HepG2 (cell line): ENCODE data around the gene A4GNT. TPM values are rescaled to one million over a fixed set of nuclear protein-coding genes. Genes with fewer than 3 reads are reported as not detected.

Experiments used
- AGO2 ChIP-seq: fragments of 200-400 bp; formaldehyde crosslinking; optimal IDR thresholded peaks from 2 replicates; pipeline ENCODE3; 2017; ENCODE audit warnings: mild to moderate bottlenecking, low read depth, low read length, moderate library complexity
- ARNT ChIP-seq: fragments of 450-650 bp; IDR thresholded peaks from 2 replicates; pipeline ENCODE4 v1.6.1; 2017
- GATA4 ChIP-seq: sonication (generic); IDR thresholded peaks from 2 replicates; pipeline ENCODE4 v1.6.1; 2016; ENCODE audit warnings: antibody characterized with exemption, low read depth, borderline replicate concordance
- GATAD1 ChIP-seq: IDR thresholded peaks from 2 replicates; pipeline ENCODE4 v1.6.1; 2016; ENCODE audit warnings: missing genetic modification reagents, missing compliant biosample characterization
- HDAC2 ChIP-seq: sonication (generic); formaldehyde crosslinking; IDR thresholded peaks from 2 replicates; pipeline ENCODE4 v1.4.0; 2020; ENCODE audit warnings: missing genetic modification reagents
- IRX3 ChIP-seq: sonication (generic); formaldehyde crosslinking; IDR thresholded peaks from 2 replicates; pipeline ENCODE4 v1.8.1; 2023; ENCODE audit warnings: mild to moderate bottlenecking, low read depth, missing genetic modification reagents, borderline replicate concordance
- KMT2A ChIP-seq: sonication (generic); formaldehyde crosslinking; IDR thresholded peaks from 2 replicates; pipeline ENCODE4 v1.4.0; 2020; ENCODE audit warnings: missing genetic modification reagents
- MATR3 ChIP-seq: sonication (generic); formaldehyde crosslinking; IDR thresholded peaks from 2 replicates; pipeline ENCODE4 v1.4.0; 2020; ENCODE audit warnings: missing genetic modification reagents
- MIER2 ChIP-seq: IDR thresholded peaks from 2 replicates; pipeline ENCODE4 v1.6.1; 2016; ENCODE audit warnings: missing biosample characterization, missing genetic modification reagents
- RXRB ChIP-seq: IDR thresholded peaks from 2 replicates; pipeline ENCODE4 v1.6.1; 2016; ENCODE audit warnings: borderline replicate concordance, missing genetic modification reagents, missing compliant biosample characterization
- SKIL ChIP-seq: sonication (generic); formaldehyde crosslinking; IDR thresholded peaks from 2 replicates; pipeline ENCODE4 v1.8.0; 2022; ENCODE audit warnings: missing genetic modification reagents, mild to moderate bottlenecking, moderate library complexity, borderline replicate concordance
- SMARCE1 ChIP-seq: fragments of 450-650 bp; IDR thresholded peaks from 2 replicates; pipeline ENCODE4 v1.6.1; 2017; ENCODE audit warnings: borderline replicate concordance
- STAG1 ChIP-seq: sonication (generic); formaldehyde crosslinking; IDR thresholded peaks from 2 replicates; pipeline ENCODE4 v1.4.0; 2020; ENCODE audit warnings: missing genetic modification reagents
- ZFY ChIP-seq: sonication (generic); formaldehyde crosslinking; IDR thresholded peaks from 2 replicates; pipeline ENCODE4 v1.4.0; 2020; ENCODE audit warnings: missing genetic modification reagents
- ZNF205 ChIP-seq: IDR thresholded peaks from 2 replicates; pipeline ENCODE4 v1.6.1; 2018; ENCODE audit warnings: missing biosample characterization, missing genetic modification reagents
- ZNF296 ChIP-seq: sonication (generic); formaldehyde crosslinking; conservative IDR thresholded peaks from 2 replicates; pipeline ENCODE4 v1.5.0; 2020; ENCODE audit warnings: mild to moderate bottlenecking, missing genetic modification reagents
- ZNF414 ChIP-seq: sonication (generic); formaldehyde crosslinking; IDR thresholded peaks from 2 replicates; pipeline ENCODE4 v1.5.0; 2020; ENCODE audit warnings: missing genetic modification reagents
- ZNF550 ChIP-seq: sonication (generic); formaldehyde crosslinking; IDR thresholded peaks from 2 replicates; pipeline ENCODE4 v1.4.0; 2020; ENCODE audit warnings: mild to moderate bottlenecking, missing genetic modification reagents, borderline replicate concordance
- ZNF598 ChIP-seq: sonication (generic); formaldehyde crosslinking; IDR thresholded peaks from 2 replicates; pipeline ENCODE4 v1.5.1; 2020; ENCODE audit warnings: mild to moderate bottlenecking, missing genetic modification reagents, borderline replicate concordance
- ZNF629 ChIP-seq: sonication (generic); formaldehyde crosslinking; conservative IDR thresholded peaks from 2 replicates; pipeline ENCODE4 v1.5.0; 2020; ENCODE audit warnings: missing genetic modification reagents
- ZNF772 ChIP-seq: sonication (generic); formaldehyde crosslinking; IDR thresholded peaks from 2 replicates; pipeline ENCODE4 v1.5.0; 2020; ENCODE audit warnings: mild to moderate bottlenecking, missing genetic modification reagents
- ZSCAN21 ChIP-seq: sonication (generic); formaldehyde crosslinking; IDR thresholded peaks from 2 replicates; pipeline ENCODE4 v1.8.0; 2022; ENCODE audit warnings: mild to moderate bottlenecking, missing genetic modification reagents, moderate library complexity, borderline replicate concordance
- polyA plus RNA-seq, 8 experiments: library from polyadenylated mRNA; depleted of rRNA in 3 of 8; stranded (reverse) in 7 of 8; unstranded in 1 of 8; fragments of >200 nt; fragmentation: Illumina TruSeq in 4 of 8; extraction: Trizol in 4 of 8; gene quantifications; 2 replicates each; pipeline versions ENCODE4 v1.2.1 to v1.2.3, GENCODE V29; 2011 to 2016; ENCODE audit warnings: low read depth in 4 of 8, missing spikeins in 1 of 8, mixed read lengths in 1 of 8; ENCODE audit not compliant: insufficient read depth in 1 of 8
- total RNA-seq, 5 experiments: library from RNA; depleted of rRNA; stranded (reverse); fragments of >200 nt; fragmentation: Illumina TruSeq; extraction: Trizol; gene quantifications; 2 replicates each; pipeline ENCODE4 v1.2.3, GENCODE V29; 2016; ENCODE audit warnings: low read depth in 1 of 5
- TF ChIP-seq, protein P1 (sequence below): sonication (generic); formaldehyde crosslinking; IDR thresholded peaks from 2 replicates; pipeline ENCODE4 v1.8.1; 2023; ENCODE audit warnings: mild to moderate bottlenecking, missing genetic modification reagents
- TF ChIP-seq, protein P2 (sequence below): sonication (generic); formaldehyde crosslinking; IDR thresholded peaks from 2 replicates; pipeline ENCODE4 v1.4.0; 2020; ENCODE audit warnings: missing genetic modification reagents
- TF ChIP-seq, protein P3 (sequence below): sonication (generic); formaldehyde crosslinking; IDR thresholded peaks from 2 replicates; pipeline ENCODE4 v1.4.0; 2020; ENCODE audit warnings: missing genetic modification reagents
- TF ChIP-seq, protein P4 (sequence below): sonication (generic); formaldehyde crosslinking; IDR thresholded peaks from 2 replicates; pipeline ENCODE4 v1.4.0; 2020; ENCODE audit warnings: mild to moderate bottlenecking, missing genetic modification reagents

The A4GNT gene
- total and polyA plus RNA-seq, 2 of the 13 experiments (the other 11 are each of a cell fraction or from before 2014, with no cell fraction given), result not detected

DNA sequence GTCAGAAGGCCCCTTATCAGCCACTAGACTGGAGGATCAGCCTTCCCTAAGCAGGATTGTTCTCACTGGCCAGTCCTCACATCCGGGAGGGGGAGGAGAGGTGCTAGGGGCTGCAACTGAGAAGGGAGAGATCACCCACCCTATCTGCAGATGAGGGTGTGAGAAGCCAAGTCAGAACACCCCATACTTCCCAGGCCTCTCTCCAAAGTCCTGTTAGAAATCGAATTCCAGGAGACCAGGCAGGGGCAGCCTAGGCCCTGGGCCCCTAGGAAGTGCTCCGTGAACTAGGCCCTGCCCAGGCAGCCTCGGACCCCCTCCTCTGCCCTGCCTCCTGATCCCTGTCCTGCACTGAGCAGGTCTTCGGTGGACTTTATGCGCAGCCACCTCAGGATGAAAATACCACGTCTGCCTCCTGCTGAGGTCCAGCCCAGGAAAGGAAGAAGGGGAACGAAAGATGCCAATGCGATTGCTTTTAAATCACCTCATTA is 17.7 kb downstream of the A4GNT start (continued):
- no peak for TF ChIP-seq SKIL (CRISPR knock-in tag)
- TF ChIP-seq MATR3 (CRISPR knock-in tag), result no peak
- no peak for TF ChIP-seq ARNT
- no peak for TF ChIP-seq ZNF772
- peak; percentile 73; the same call in 1 of the 2 replicates for TF ChIP-seq ZFY (CRISPR knock-in tag)
- no peak; the same call in 1 of the 2 replicates for TF ChIP-seq ZSCAN21 (CRISPR knock-in tag)
- no peak for TF ChIP-seq AGO2
- no peak for TF ChIP-seq ZNF598 (CRISPR knock-in tag)
- TF ChIP-seq, protein P1, sequence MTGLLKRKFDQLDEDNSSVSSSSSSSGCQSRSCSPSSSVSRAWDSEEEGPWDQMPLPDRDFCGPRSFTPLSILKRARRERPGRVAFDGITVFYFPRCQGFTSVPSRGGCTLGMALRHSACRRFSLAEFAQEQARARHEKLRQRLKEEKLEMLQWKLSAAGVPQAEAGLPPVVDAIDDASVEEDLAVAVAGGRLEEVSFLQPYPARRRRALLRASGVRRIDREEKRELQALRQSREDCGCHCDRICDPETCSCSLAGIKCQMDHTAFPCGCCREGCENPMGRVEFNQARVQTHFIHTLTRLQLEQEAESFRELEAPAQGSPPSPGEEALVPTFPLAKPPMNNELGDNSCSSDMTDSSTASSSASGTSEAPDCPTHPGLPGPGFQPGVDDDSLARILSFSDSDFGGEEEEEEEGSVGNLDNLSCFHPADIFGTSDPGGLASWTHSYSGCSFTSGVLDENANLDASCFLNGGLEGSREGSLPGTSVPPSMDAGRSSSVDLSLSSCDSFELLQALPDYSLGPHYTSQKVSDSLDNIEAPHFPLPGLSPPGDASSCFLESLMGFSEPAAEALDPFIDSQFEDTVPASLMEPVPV (CRISPR knock-in tag), result no peak
- TF ChIP-seq RXRB (CRISPR knock-in tag), result no peak
- no peak for TF ChIP-seq MIER2 (CRISPR knock-in tag)
- TF ChIP-seq ZNF296, result no peak
- TF ChIP-seq ZNF550 (CRISPR knock-in tag), result no peak
- TF ChIP-seq GATA4, result no peak
- TF ChIP-seq, protein P2, sequence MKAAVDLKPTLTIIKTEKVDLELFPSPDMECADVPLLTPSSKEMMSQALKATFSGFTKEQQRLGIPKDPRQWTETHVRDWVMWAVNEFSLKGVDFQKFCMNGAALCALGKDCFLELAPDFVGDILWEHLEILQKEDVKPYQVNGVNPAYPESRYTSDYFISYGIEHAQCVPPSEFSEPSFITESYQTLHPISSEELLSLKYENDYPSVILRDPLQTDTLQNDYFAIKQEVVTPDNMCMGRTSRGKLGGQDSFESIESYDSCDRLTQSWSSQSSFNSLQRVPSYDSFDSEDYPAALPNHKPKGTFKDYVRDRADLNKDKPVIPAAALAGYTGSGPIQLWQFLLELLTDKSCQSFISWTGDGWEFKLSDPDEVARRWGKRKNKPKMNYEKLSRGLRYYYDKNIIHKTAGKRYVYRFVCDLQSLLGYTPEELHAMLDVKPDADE (CRISPR knock-in tag), result no peak
- TF ChIP-seq HDAC2, result no peak
- no peak for TF ChIP-seq KMT2A (CRISPR knock-in tag)
- TF ChIP-seq GATAD1 (CRISPR knock-in tag), result no peak
- 0 out of 2 replicates have a peak, but pooled peaks have one; percentile 19 for TF ChIP-seq ZNF414
- TF ChIP-seq ZNF629 (CRISPR knock-in tag), result no peak
- TF ChIP-seq ZNF205, result 0 out of 2 replicates have a peak, but pooled peaks have one; percentile 39
- no peak for TF ChIP-seq STAG1 (CRISPR knock-in tag)
- TF ChIP-seq, protein P3, sequence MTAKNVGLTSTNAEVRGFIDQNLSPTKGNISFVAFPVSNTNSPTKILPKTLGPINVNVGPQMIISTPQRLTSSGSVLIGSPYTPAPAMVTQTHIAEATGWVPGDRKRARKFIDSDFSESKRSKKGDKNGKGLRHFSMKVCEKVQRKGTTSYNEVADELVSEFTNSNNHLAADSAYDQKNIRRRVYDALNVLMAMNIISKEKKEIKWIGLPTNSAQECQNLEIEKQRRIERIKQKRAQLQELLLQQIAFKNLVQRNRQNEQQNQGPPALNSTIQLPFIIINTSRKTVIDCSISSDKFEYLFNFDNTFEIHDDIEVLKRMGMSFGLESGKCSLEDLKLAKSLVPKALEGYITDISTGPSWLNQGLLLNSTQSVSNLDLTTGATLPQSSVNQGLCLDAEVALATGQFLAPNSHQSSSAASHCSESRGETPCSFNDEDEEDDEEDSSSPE (CRISPR knock-in tag), result no peak
- TF ChIP-seq SMARCE1, result no peak
- 0 out of 2 replicates have a peak, but pooled peaks have one; percentile 16 for TF ChIP-seq IRX3
- TF ChIP-seq, protein P4, sequence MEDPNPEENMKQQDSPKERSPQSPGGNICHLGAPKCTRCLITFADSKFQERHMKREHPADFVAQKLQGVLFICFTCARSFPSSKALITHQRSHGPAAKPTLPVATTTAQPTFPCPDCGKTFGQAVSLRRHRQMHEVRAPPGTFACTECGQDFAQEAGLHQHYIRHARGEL (CRISPR knock-in tag), result no peak
